ENCODE results near the gene TSPAN18.

The TSPAN18 gene

DNA sequence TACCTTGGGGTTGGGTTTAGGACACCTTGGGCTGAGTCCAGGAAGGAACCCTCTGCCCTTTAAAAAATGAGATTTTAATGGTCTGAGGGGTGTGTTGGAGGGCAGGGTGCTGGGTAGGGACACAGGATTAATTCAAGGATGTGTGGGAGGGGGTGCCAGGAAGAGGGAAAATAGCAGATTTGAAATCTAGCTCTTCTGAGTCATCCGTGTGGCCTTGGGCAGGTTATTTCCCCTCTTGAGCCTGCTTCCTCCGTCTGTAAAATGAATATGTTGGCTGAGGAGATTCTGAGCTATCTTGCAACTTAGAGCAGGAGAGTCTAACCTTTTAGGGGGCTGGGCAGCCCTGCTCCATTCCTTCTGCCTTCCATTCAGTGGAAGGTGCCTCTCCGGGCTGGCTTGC is 3.0 kb downstream of the TSPAN18 start:
- Histone ChIP-seq H3K4me1 (ENCODE audit: control insufficient read depth, insufficient read depth, low read depth, low read length) (peaks cover 14% of the 10 kb centered on the region), H4K8ac (ENCODE audit: low read length) (no peak overlapping the region), H3K27me3 (ENCODE audit: control insufficient read depth in 1 of 2, insufficient read depth in 1 of 2, low read length in 2 of 2) (peaks cover 87 to 90% of the 10 kb centered on the region in 2 experiments), H3K4me2 (ENCODE audit: low read length, poor library complexity, severe bottlenecking) (no peak overlapping the region), H3K9ac (ENCODE audit: low read length) (no peak overlapping the region), H3K23ac (ENCODE audit: low read length in 2 of 2) (no peak overlapping the region), H3K4me3 (ENCODE audit: insufficient read depth in 1 of 2, low read depth in 1 of 2, low read length in 2 of 2) (no peak overlapping the region), H3K18ac (ENCODE audit: low read depth in 1 of 2, low read length in 2 of 2) (no peak overlapping the region), H2BK120ac (ENCODE audit: low read depth, low read length) (no peak overlapping the region), H3K14ac (ENCODE audit: low read length in 2 of 2) (no peak overlapping the region), H2AK5ac (ENCODE audit: low read length, severe bottlenecking) (no peak overlapping the region), H3K9me3 (ENCODE audit: control insufficient read depth, low read length) (peaks cover 9% of the 10 kb centered on the region), H3K4ac (ENCODE audit: low read depth in 1 of 2, low read length in 2 of 2) (no peak overlapping the region), H2BK5ac (ENCODE audit: low read depth, low read length, poor library complexity, severe bottlenecking) (no peak overlapping the region), H3K79me1 (replicated peaks; ENCODE audit: low read length, poor library complexity, severe bottlenecking) (no peaks in the 10 kb centered on the region), H3K27ac (ENCODE audit: low read length, poor library complexity, severe bottlenecking) (no peak overlapping the region), H2BK15ac (ENCODE audit: low read depth, poor library complexity, severe bottlenecking) (no peak overlapping the region), H4K91ac (ENCODE audit: low read length) (no peak overlapping the region), H2BK12ac (ENCODE audit: low read length in 2 of 2) (peak overlapping the region in 1 of 2 experiments; percentile 14), H2AFZ (ENCODE audit: low read depth, low read length) (no peak overlapping the region), H3K36me3 (ENCODE audit: control insufficient read depth in 1 of 2, insufficient read depth in 2 of 2, low read depth in 1 of 2, low read length in 2 of 2) (no peaks in the 10 kb centered on the region)
- DNase-seq, result no peak
- 64% methylated on average over 3 of the region's 3 CpGs for WGBS

DNA sequence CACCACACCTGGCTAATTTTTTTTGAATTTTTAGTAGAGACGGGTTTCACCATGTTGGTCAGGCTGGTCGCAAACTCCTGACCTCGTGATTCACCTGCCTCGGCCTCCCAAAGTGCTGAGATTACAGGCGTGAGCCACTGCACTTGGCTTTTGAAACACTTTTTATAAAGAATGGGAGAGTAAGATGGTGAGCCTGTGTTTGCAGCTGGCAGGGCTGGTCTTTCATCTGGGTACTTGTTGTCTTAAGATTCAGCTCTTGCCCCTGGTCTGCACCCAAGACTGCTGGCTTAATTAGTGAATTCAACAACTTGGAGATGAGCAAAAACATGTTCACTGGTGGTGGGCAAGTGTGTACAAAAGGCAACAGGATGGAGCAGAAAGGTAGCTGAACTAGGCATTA is 4.0 kb downstream of the TSPAN18 start:
- H3K23ac ChIP-seq (ENCODE audit: low read length in 2 of 2), result no peak overlapping the region
- H3K4me2 ChIP-seq (ENCODE audit: low read length, poor library complexity, severe bottlenecking), result no peak overlapping the region
- no peak overlapping the region for H2BK120ac ChIP-seq (ENCODE audit: low read depth, low read length)
- H4K8ac ChIP-seq (ENCODE audit: low read length), result no peak overlapping the region
- peaks cover 9% of the 10 kb centered on the region for H3K9me3 ChIP-seq (ENCODE audit: control insufficient read depth, low read length)
- no peaks in the 10 kb centered on the region for H3K36me3 ChIP-seq (ENCODE audit: control insufficient read depth in 1 of 2, insufficient read depth in 2 of 2, low read depth in 1 of 2, low read length in 2 of 2)
- no peak overlapping the region for H3K4me3 ChIP-seq (ENCODE audit: insufficient read depth in 1 of 2, low read depth in 1 of 2, low read length in 2 of 2)
- no peak for DNase-seq
- no peak overlapping the region for H3K9ac ChIP-seq (ENCODE audit: low read length)
- peaks cover 84 to 86% of the 10 kb centered on the region in 2 experiments for H3K27me3 ChIP-seq (ENCODE audit: control insufficient read depth in 1 of 2, insufficient read depth in 1 of 2, low read length in 2 of 2)
- no peak overlapping the region for H2BK12ac ChIP-seq (ENCODE audit: low read length in 2 of 2)
- no peak overlapping the region for H3K4ac ChIP-seq (ENCODE audit: low read depth in 1 of 2, low read length in 2 of 2)
- H2AK5ac ChIP-seq (ENCODE audit: low read length, severe bottlenecking), result no peak overlapping the region
- H3K79me1 ChIP-seq (replicated peaks; ENCODE audit: low read length, poor library complexity, severe bottlenecking), result no peaks in the 10 kb centered on the region
- H2BK15ac ChIP-seq (ENCODE audit: low read depth, poor library complexity, severe bottlenecking), result no peak overlapping the region
- H4K91ac ChIP-seq (ENCODE audit: low read length), result no peak overlapping the region
- H3K4me1 ChIP-seq (ENCODE audit: control insufficient read depth, insufficient read depth, low read depth, low read length), result peaks cover 16% of the 10 kb centered on the region
- no peak overlapping the region for H2AFZ ChIP-seq (ENCODE audit: low read depth, low read length)
- no peak overlapping the region for H3K14ac ChIP-seq (ENCODE audit: low read length in 2 of 2)
- H2BK5ac ChIP-seq (ENCODE audit: low read depth, low read length, poor library complexity, severe bottlenecking), result no peak overlapping the region
- no peak overlapping the region for H3K27ac ChIP-seq (ENCODE audit: low read length, poor library complexity, severe bottlenecking)
- 94% methylated on average over 5 of the region's 5 CpGs for WGBS
- H3K18ac ChIP-seq (ENCODE audit: low read depth in 1 of 2, low read length in 2 of 2), result no peak overlapping the region

DNA sequence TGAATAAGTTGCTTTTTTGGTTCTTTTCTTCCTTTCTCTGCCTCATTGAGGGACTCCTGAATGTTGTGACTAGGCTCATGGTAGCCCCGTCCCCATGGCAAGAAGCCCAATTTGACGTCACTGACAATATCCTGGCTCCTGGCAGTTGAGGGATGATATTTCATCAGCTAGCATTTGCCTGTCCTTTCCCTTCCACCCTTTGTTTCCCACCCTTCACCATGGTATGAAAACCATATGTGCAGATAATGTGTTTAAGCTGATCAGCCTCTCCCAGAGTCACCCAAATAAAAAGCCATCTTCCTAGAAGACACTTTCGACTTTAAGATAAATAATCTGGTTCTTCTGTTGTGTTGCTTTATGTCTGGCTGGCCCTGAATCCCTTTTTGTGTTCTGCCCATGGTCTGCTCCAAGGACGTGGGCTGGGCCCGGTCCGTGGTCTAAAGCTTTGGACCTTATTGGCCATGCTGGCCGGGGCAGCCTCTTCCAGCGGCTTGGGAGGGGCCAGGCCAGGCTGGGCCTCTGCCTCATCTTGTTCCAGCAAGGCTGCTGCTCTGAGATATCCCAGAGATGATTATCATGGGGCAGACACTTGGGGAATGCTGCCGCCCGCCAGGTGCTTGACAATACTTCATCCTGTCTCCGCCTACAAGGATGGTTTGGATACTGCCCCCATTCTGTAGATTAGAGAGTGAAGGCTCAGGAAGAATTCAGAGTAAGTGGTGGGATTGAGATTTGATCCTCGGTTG is 5.1 kb downstream of the TSPAN18 start:
- no peak overlapping the region for H4K91ac ChIP-seq (ENCODE audit: low read length)
- H3K27me3 ChIP-seq (ENCODE audit: control insufficient read depth in 1 of 2, insufficient read depth in 1 of 2, low read length in 2 of 2), result peaks cover 86 to 87% of the 10 kb centered on the region in 2 experiments
- H2AFZ ChIP-seq (ENCODE audit: low read depth, low read length), result no peak overlapping the region
- no peak overlapping the region for H2BK120ac ChIP-seq (ENCODE audit: low read depth, low read length)
- DNase-seq, result peak; percentile 24
- WGBS, result 73% methylated on average over 12 of the region's 12 CpGs
- H3K9me3 ChIP-seq (ENCODE audit: control insufficient read depth, low read length), result peaks cover 9% of the 10 kb centered on the region
- no peak overlapping the region for H2BK5ac ChIP-seq (ENCODE audit: low read depth, low read length, poor library complexity, severe bottlenecking)
- H3K79me1 ChIP-seq (replicated peaks; ENCODE audit: low read length, poor library complexity, severe bottlenecking), result no peaks in the 10 kb centered on the region
- no peak overlapping the region for H3K9ac ChIP-seq (ENCODE audit: low read length)
- H3K4ac ChIP-seq (ENCODE audit: low read depth in 1 of 2, low read length in 2 of 2), result no peak overlapping the region
- H3K4me2 ChIP-seq (ENCODE audit: low read length, poor library complexity, severe bottlenecking), result no peak overlapping the region
- H2BK15ac ChIP-seq (ENCODE audit: low read depth, poor library complexity, severe bottlenecking), result no peak overlapping the region
- no peak overlapping the region for H4K8ac ChIP-seq (ENCODE audit: low read length)
- no peak overlapping the region for H2AK5ac ChIP-seq (ENCODE audit: low read length, severe bottlenecking)
- H3K14ac ChIP-seq (ENCODE audit: low read length in 2 of 2), result no peak overlapping the region
- peaks cover 10% of the 10 kb centered on the region for H3K4me1 ChIP-seq (ENCODE audit: control insufficient read depth, insufficient read depth, low read depth, low read length)
- H3K36me3 ChIP-seq (ENCODE audit: control insufficient read depth in 1 of 2, insufficient read depth in 2 of 2, low read depth in 1 of 2, low read length in 2 of 2), result no peaks in the 10 kb centered on the region
- no peak overlapping the region for H2BK12ac ChIP-seq (ENCODE audit: low read length in 2 of 2)
- no peak overlapping the region for H3K23ac ChIP-seq (ENCODE audit: low read length in 2 of 2)
- H3K18ac ChIP-seq (ENCODE audit: low read depth in 1 of 2, low read length in 2 of 2), result no peak overlapping the region
- H3K4me3 ChIP-seq (ENCODE audit: insufficient read depth in 1 of 2, low read depth in 1 of 2, low read length in 2 of 2), result no peak overlapping the region
- no peak overlapping the region for H3K27ac ChIP-seq (ENCODE audit: low read length, poor library complexity, severe bottlenecking)

DNA sequence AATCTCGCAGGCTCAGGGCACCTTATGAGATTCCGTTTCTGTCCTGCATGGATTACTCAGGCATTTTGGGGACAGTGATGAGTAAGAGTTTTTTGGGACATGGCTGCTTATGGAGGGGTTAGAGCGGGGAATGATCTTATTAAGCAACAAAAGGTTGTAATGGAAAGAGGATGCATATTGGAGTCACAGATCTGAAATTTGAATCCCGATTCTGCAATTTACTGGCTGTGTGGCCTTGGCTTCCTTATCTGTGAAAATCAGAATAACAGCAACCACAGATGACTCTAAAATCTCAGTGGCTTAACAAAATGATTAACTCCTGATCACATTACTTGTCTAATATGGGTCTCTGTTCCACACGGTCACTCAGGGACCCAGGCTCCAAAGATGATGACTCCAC is 5.8 kb downstream of the TSPAN18 start:
- no peak overlapping the region for H3K4me2 ChIP-seq (ENCODE audit: low read length, poor library complexity, severe bottlenecking)
- no peaks in the 10 kb centered on the region for H3K79me1 ChIP-seq (replicated peaks; ENCODE audit: low read length, poor library complexity, severe bottlenecking)
- WGBS, result 94% methylated on average over 3 of the region's 5 CpGs
- H3K36me3 ChIP-seq (ENCODE audit: control insufficient read depth in 1 of 2, insufficient read depth in 2 of 2, low read depth in 1 of 2, low read length in 2 of 2), result no peaks in the 10 kb centered on the region
- no peak overlapping the region for H4K91ac ChIP-seq (ENCODE audit: low read length)
- no peak overlapping the region for H2BK12ac ChIP-seq (ENCODE audit: low read length in 2 of 2)
- no peak overlapping the region for H2AK5ac ChIP-seq (ENCODE audit: low read length, severe bottlenecking)
- H3K4me3 ChIP-seq (ENCODE audit: insufficient read depth in 1 of 2, low read depth in 1 of 2, low read length in 2 of 2), result no peak overlapping the region
- H2BK15ac ChIP-seq (ENCODE audit: low read depth, poor library complexity, severe bottlenecking), result no peak overlapping the region
- H3K4me1 ChIP-seq (ENCODE audit: control insufficient read depth, insufficient read depth, low read depth, low read length), result peaks cover 4% of the 10 kb centered on the region
- no peak overlapping the region for H3K27ac ChIP-seq (ENCODE audit: low read length, poor library complexity, severe bottlenecking)
- H3K18ac ChIP-seq (ENCODE audit: low read depth in 1 of 2, low read length in 2 of 2), result no peak overlapping the region
- H2BK120ac ChIP-seq (ENCODE audit: low read depth, low read length), result no peak overlapping the region
- no peak overlapping the region for H3K14ac ChIP-seq (ENCODE audit: low read length in 2 of 2)
- H2AFZ ChIP-seq (ENCODE audit: low read depth, low read length), result no peak overlapping the region
- no peak overlapping the region for H2BK5ac ChIP-seq (ENCODE audit: low read depth, low read length, poor library complexity, severe bottlenecking)
- H4K8ac ChIP-seq (ENCODE audit: low read length), result no peak overlapping the region
- no peak for DNase-seq
- no peak overlapping the region for H3K4ac ChIP-seq (ENCODE audit: low read depth in 1 of 2, low read length in 2 of 2)
- peaks cover 89 to 90% of the 10 kb centered on the region in 2 experiments for H3K27me3 ChIP-seq (ENCODE audit: control insufficient read depth in 1 of 2, insufficient read depth in 1 of 2, low read length in 2 of 2)
- H3K9ac ChIP-seq (ENCODE audit: low read length), result no peak overlapping the region
- H3K9me3 ChIP-seq (ENCODE audit: control insufficient read depth, low read length), result peaks cover 9% of the 10 kb centered on the region
- H3K23ac ChIP-seq (ENCODE audit: low read length in 2 of 2), result no peak overlapping the region

All from mesenchymal stem cell (in vitro differentiated cells and primary cell).